A673 (cell line): ENCODE results near the gene LAD1. TPM values are rescaled to one million over a fixed set of nuclear protein-coding genes. Genes with fewer than 3 reads are reported as not detected.

Experiments used
- BruUV-seq: library from RNA; stranded (reverse); fragments of 400-500 nt; replicated peaks from 2 replicates; lab custom pipeline; 2021; lab: Mats Ljungman, UMichigan
- CTCF ChIA-PET: fragments of 300-600 bp; sonication (Branson Sonifier 250); formaldehyde crosslinking; loops from one replicate; lab custom pipeline; 2022; ENCODE audit warnings: antibody characterized with exemption; lab: Charles Lee
- POLR2A ChIA-PET: fragments of 300-600 bp; sonication (Branson Sonifier 250); formaldehyde crosslinking; loops from one replicate; lab custom pipeline; 2022; ENCODE audit warnings: antibody characterized with exemption; ENCODE audit not compliant: low non-redundant PET; lab: Charles Lee
- DNase-seq: peaks from one replicate; pipeline ENCODE4 v3.0.0-alpha.2; 2015; ENCODE audit warnings: low spot score
- H3K27ac ChIP-seq: fragments of 200-600 bp; sonication (generic); 2 replicates; pipeline ENCODE4 v1.5.1; 2016; ENCODE audit warnings: mixed run types, low read depth, mild to moderate bottlenecking, mixed read lengths, antibody characterized with exemption, low read length; ENCODE audit not compliant: poor library complexity, severe bottlenecking
- H3K27me3 ChIP-seq: fragments of 200-600 bp; sonication (generic); replicated peaks from 2 replicates; pipeline ENCODE4 v1.6.1; 2017; ENCODE audit warnings: mixed run types, low read depth, mild to moderate bottlenecking, mixed read lengths, antibody characterized with exemption, low read length; ENCODE audit not compliant: insufficient read depth, poor library complexity
- H3K36me3 ChIP-seq: fragments of 200-600 bp; sonication (generic); 2 replicates; pipeline ENCODE4 v1.6.1; 2016; ENCODE audit warnings: mixed run types, mild to moderate bottlenecking, mixed read lengths, antibody characterized with exemption, low read length; ENCODE audit not compliant: insufficient read depth, poor library complexity, severe bottlenecking
- H3K4me1 ChIP-seq: fragments of 200-600 bp; sonication (generic); 2 replicates; pipeline ENCODE4 v1.6.1; 2017; ENCODE audit warnings: mixed run types, mild to moderate bottlenecking, mixed read lengths, antibody characterized with exemption, low read length; ENCODE audit not compliant: insufficient read depth, poor library complexity, severe bottlenecking
- H3K4me3 ChIP-seq: fragments of 200-600 bp; sonication (generic); 2 replicates; pipeline ENCODE4 v1.5.1; 2016; ENCODE audit warnings: low read depth, mixed run types, mild to moderate bottlenecking, mixed read lengths, low read length; ENCODE audit not compliant: poor library complexity, severe bottlenecking
- H3K9me3 ChIP-seq: fragments of 200-600 bp; sonication (generic); 2 replicates; pipeline ENCODE4 v1.6.1; 2016; ENCODE audit warnings: mixed run types, low read depth, mild to moderate bottlenecking, mixed read lengths, antibody characterized with exemption, low read length; ENCODE audit not compliant: poor library complexity, severe bottlenecking
- EZH2 ChIP-seq: fragments of 200-600 bp; sonication (generic); IDR thresholded peaks from 2 replicates; pipeline ENCODE4 v1.6.1; 2017; ENCODE audit warnings: borderline replicate concordance, low read depth, mild to moderate bottlenecking, mixed read lengths, antibody characterized with exemption, low read length; ENCODE audit not compliant: poor library complexity, severe bottlenecking
- intact Hi-C: fragments of 100-400 bp; cut with micrococcal nuclease; formaldehyde crosslinking; loops from one replicate; pipeline ENCODE4 v1.10.0; 2022; ENCODE audit not compliant: unreplicated experiment
- total RNA-seq: library from RNA; stranded (reverse); gene quantifications from 2 replicates; pipeline ENCODE4 v1.2.3, GENCODE V29; 2021
- TF ChIP-seq, protein P1 (sequence below): fragments of 300-800, 200-600 bp; sonication (generic); conservative IDR thresholded peaks from 2 replicates; pipeline ENCODE4 v1.5.1; 2017; ENCODE audit warnings: low read depth, mild to moderate bottlenecking, antibody characterized with exemption, low read length, moderate library complexity, mixed read lengths

The LAD1 gene
- total RNA-seq, 1 experiment from 2014 or later = not detected

DNA sequence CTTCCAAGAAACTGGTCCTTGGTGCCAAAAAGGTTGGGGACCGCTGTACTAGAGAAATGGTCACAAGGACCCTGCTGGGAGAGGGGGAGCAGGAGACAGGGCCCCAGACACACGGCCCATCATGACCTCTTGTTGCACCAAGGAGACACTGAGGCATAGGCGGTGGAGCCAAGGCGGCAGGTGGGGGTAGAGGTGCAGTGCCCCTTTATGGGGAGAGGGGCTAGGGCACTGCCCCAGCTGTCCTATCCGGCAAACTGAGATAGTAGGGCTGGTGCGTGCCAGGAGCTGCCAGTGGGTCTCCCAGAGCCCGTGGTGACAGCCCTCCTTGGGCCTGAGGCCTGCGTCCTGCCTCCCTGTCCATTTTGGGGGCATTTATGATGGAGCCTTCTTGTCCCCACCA lies 41.9 kb downstream of the LAD1 start:
- Histone ChIP-seq H3K4me3 (no peak overlapping the region), H3K27me3 (no peaks in the 10 kb centered on the region), H3K9me3 (no peaks in the 10 kb centered on the region), H3K36me3 (no peaks in the 10 kb centered on the region), H3K4me1 (peaks cover 17% of the 10 kb centered on the region), H3K27ac (no peak overlapping the region)
- POLR2A ChIA-PET = no interaction called here
- no peak for DNase-seq
- CTCF ChIA-PET = no interaction called here
- intact Hi-C loops = no loop called here
- BruUV-seq = no TSS peak
- TF ChIP-seq, protein P1, sequence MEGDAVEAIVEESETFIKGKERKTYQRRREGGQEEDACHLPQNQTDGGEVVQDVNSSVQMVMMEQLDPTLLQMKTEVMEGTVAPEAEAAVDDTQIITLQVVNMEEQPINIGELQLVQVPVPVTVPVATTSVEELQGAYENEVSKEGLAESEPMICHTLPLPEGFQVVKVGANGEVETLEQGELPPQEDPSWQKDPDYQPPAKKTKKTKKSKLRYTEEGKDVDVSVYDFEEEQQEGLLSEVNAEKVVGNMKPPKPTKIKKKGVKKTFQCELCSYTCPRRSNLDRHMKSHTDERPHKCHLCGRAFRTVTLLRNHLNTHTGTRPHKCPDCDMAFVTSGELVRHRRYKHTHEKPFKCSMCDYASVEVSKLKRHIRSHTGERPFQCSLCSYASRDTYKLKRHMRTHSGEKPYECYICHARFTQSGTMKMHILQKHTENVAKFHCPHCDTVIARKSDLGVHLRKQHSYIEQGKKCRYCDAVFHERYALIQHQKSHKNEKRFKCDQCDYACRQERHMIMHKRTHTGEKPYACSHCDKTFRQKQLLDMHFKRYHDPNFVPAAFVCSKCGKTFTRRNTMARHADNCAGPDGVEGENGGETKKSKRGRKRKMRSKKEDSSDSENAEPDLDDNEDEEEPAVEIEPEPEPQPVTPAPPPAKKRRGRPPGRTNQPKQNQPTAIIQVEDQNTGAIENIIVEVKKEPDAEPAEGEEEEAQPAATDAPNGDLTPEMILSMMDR = no peak
- no peak for TF ChIP-seq EZH2

DNA sequence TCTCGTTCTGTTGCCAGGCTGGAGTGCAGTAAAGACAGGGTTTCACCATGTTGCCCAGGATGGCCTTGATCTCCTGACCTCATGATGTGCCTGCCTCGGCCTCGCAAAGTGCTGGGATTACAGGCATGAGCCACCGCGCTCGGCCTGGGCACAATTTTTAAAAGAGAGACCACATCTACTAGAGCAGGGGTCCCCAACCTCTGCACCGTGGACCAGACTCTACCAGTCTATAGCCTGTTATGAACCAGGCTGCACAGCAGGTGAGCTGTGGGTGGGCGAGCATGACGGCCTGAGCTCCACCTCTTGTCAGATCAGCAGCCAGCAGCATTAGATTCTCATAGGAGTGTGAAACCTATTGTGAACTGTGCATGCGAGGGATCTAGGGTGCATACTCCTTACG lies 42.4 kb downstream of the LAD1 start:
- intact Hi-C loops = no loop called here
- ChIA-PET POLR2A (no interaction called here), CTCF (no interaction called here)

DNA sequence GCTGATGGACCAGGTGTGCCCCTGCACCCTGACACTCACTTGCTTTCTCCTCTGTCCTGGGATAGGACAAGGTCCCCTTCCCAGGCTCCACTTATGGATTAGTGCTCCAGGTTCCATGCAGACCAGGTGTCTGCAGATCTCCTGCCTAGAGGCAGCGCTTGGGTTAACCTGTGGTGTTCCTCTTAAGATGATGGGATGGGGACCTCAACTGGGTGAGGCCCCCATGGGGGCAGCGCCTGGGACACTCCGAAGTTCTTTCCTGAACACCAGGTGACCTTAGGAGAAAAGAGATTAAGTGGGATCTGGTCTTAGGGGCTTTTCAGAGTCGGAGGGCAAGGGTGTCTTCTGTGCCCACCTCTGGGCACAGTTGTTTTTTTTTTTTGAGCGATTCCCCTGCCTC lies 42.9 kb downstream of the LAD1 start:
- intact Hi-C loops = no loop called here
- Histone ChIP-seq H3K4me3 (no peak overlapping the region), H3K9me3 (no peaks in the 10 kb centered on the region), H3K27ac (no peak overlapping the region), H3K27me3 (no peaks in the 10 kb centered on the region), H3K4me1 (peaks cover 16% of the 10 kb centered on the region), H3K36me3 (no peaks in the 10 kb centered on the region)
- no peak for DNase-seq
- POLR2A ChIA-PET = interaction anchor here (0.6 kb wide), 1 partner anchor 9 kb away, joined by 9 read pairs; no protein-coding TSS in a partner anchor
- no peak for TF ChIP-seq EZH2
- TF ChIP-seq, protein P1 = no peak
- BruUV-seq = no TSS peak
- CTCF ChIA-PET = no interaction called here

More for the DNA sequence above, 42.4 kb downstream of the LAD1 start:
- BruUV-seq = no TSS peak
- Histone ChIP-seq H3K27ac (no peak overlapping the region), H3K4me3 (no peak overlapping the region), H3K36me3 (no peaks in the 10 kb centered on the region), H3K4me1 (peaks cover 17% of the 10 kb centered on the region), H3K27me3 (no peaks in the 10 kb centered on the region), H3K9me3 (no peaks in the 10 kb centered on the region)
- no peak for DNase-seq
- no peak for TF ChIP-seq EZH2
- TF ChIP-seq, protein P1 = no peak
